NCI-H510A treated with DMSO at 0.1 percent for 48 hours (cell line): ENCODE results near the gene SPAG4.

Experiments
- DNase-seq: peaks from one replicate; lab custom pipeline; 2025; lab: John Stamatoyannopoulos, UW

The SPAG4 gene

GRCh38 chr20:35598899-35599775, 16.5 kb upstream of the SPAG4 start:
- peak; percentile 28 for DNase-seq

GRCh38 chr20:35599776-35600120, 15.9 kb upstream of the SPAG4 start:
- DNase-seq: no peak

GRCh38 chr20:35600176-35600992, 15.2 kb upstream of the SPAG4 start:
- DNase-seq: no peak

- peak; percentile 34 for DNase-seq
Measured at GRCh38 chr20:35600993-35601973, 14.3 kb upstream of the SPAG4 start.

- no peak for DNase-seq
Measured at GRCh38 chr20:35601990-35602389, 13.6 kb upstream of the SPAG4 start.

- no peak for DNase-seq
Measured at GRCh38 chr20:35602851-35603495, 12.7 kb upstream of the SPAG4 start.

- no peak for DNase-seq
Measured at GRCh38 chr20:35603695-35604448, 11.8 kb upstream of the SPAG4 start.

- DNase-seq: no peak
Measured at GRCh38 chr20:35604449-35604747, 11.2 kb upstream of the SPAG4 start.

- no peak for DNase-seq
Measured at GRCh38 chr20:35606127-35606526, 9.5 kb upstream of the SPAG4 start.

GRCh38 chr20:35607003-35607735, 8.5 kb upstream of the SPAG4 start:
- DNase-seq: no peak

GRCh38 chr20:35610833-35611427, 4.7 kb upstream of the SPAG4 start:
- no peak for DNase-seq

- DNase-seq: no peak
Measured at GRCh38 chr20:35611482-35611881, 4.1 kb upstream of the SPAG4 start.

- DNase-seq: no peak
Measured at GRCh38 chr20:35616465-35617396, 1.1 kb downstream of the SPAG4 start.

- DNase-seq: peak; percentile 58
Measured at GRCh38 chr20:35617397-35618262, 2.0 kb downstream of the SPAG4 start.

GRCh38 chr20:35618263-35619131, 2.9 kb downstream of the SPAG4 start:
- DNase-seq: peak; percentile 14

GRCh38 chr20:35619196-35620095, 3.8 kb downstream of the SPAG4 start:
- DNase-seq: peak; percentile 95
